ENCODE results near the gene DENND2D.

Gene DENND2D

GRCh38 chr1:111142356-111142975, 58.0 kb downstream of the DENND2D start:
- Histone ChIP-seq H2AFZ (no peak overlapping the region), H3K27ac (no peak overlapping the region), H3K4me1 (no peaks in the 10 kb centered on the region), H3K36me3 (ENCODE audit: control insufficient read depth, insufficient read depth, low read length) (no peaks in the 10 kb centered on the region), H3K79me2 (peaks cover 11% of the 10 kb centered on the region), H3K27me3 (ENCODE audit: control insufficient read depth, insufficient read depth, low read length) (no peaks in the 10 kb centered on the region), H3K9me3 (ENCODE audit: control insufficient read depth, low read length) (no peaks in the 10 kb centered on the region), H3K4me2 (ENCODE audit: low read length) (no peak overlapping the region), H3K9ac (no peak overlapping the region), H3K4me3 (ENCODE audit: low read depth, low read length) (no peak overlapping the region)
- TF ChIP-seq CTCF (IDR thresholded peaks at IDR 0.05), result no peak

DNA sequence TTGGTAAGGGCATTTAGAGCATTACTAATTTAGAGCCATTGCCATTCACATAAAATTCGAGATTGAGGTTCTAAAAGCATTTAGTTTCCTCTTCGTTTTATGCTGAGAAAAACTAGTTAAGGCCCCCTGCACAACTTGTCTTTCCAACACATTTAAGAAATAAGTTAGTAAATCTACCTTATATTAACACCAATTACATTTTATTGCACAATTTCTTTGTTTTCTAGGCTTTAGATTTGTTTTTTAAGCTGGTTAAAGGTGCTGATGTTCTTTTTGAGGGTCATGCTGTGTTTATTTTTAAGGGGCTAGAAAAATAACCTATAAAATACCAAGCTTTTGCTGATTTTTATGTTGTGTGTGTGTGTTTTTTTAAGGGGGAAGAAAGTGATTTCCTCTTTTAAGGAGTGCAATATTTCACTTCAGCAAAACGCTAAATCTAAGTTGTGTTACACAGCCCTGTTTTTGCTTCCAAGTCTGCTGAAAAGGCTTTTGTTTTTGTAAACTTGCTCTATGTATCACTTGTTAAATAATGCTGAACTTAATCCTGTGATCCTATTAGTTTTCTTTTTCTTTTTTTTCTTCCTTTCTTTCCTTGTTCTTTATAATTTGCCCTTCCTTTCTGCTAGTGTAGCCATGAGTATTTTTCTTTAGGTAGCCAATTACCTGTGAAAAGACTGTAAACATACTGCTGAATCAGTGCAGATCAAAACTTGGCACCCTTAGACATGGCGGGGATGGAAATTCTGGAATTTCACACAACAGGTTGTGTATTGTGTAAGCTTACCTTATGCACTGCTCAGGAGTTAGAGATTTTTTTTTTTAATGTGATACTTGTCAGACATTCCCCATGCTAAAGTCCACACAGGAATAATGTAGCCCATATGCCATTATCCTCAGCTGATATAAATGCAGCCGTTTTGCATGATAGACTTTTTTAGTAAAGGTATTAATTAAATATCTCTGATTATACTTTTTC, 58.9 kb downstream of the DENND2D start:
- TF ChIP-seq CTCF (IDR thresholded peaks at IDR 0.05), result no peak
- H3K9me3 ChIP-seq (ENCODE audit: control insufficient read depth, low read length), result no peaks in the 10 kb centered on the region
- peak overlapping the region; percentile 72 for H3K4me3 ChIP-seq (ENCODE audit: low read depth, low read length)
- H2AFZ ChIP-seq, result no peak overlapping the region
- H3K27me3 ChIP-seq (ENCODE audit: control insufficient read depth, insufficient read depth, low read length), result no peaks in the 10 kb centered on the region
- no peak overlapping the region for H3K27ac ChIP-seq
- H3K4me2 ChIP-seq (ENCODE audit: low read length), result peak overlapping the region; percentile 55
- no peaks in the 10 kb centered on the region for H3K36me3 ChIP-seq (ENCODE audit: control insufficient read depth, insufficient read depth, low read length)
- H3K9ac ChIP-seq, result no peak overlapping the region
- H3K4me1 ChIP-seq, result no peaks in the 10 kb centered on the region
- peaks cover 11% of the 10 kb centered on the region for H3K79me2 ChIP-seq

DNA sequence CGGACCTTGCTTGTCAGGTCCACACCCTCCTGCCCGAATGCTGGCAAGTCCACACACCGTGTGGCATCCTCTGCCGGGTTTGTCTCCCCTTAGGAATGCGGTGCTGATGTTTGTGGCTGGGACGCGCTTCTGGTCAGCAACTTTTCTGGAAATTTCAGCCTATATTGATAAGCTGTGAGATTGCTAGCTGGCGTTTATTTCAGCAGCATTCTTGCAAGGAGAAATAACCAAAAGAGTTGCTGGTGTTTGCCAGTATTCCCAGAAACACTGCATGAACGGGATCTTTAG, 59.8 kb downstream of the DENND2D start:
- Histone ChIP-seq H3K79me2 (peaks cover 11% of the 10 kb centered on the region), H3K4me3 (ENCODE audit: low read depth, low read length) (peak overlapping the region; percentile 72), H3K27ac (peak overlapping the region; percentile 73), H3K4me1 (no peaks in the 10 kb centered on the region), H3K9me3 (ENCODE audit: control insufficient read depth, low read length) (no peaks in the 10 kb centered on the region), H3K36me3 (ENCODE audit: control insufficient read depth, insufficient read depth, low read length) (no peaks in the 10 kb centered on the region), H3K9ac (no peak overlapping the region), H3K4me2 (ENCODE audit: low read length) (peak overlapping the region; percentile 55), H2AFZ (peak overlapping the region; percentile 89), H3K27me3 (ENCODE audit: control insufficient read depth, insufficient read depth, low read length) (no peaks in the 10 kb centered on the region)
- no peak for TF ChIP-seq CTCF (IDR thresholded peaks at IDR 0.05)

GRCh38 chr1:111139956-111140679, 60.3 kb downstream of the DENND2D start, which contains the start of the genes CEPT1 and DRAM2:
Gene CEPT1 (plus strand): TSS chr1:111140223. CDS start chr1:111147715, 7,492 bp downstream.
Gene DRAM2 (minus strand): TSS chr1:111140093. CDS start chr1:111131554, 8,539 bp downstream.
- no peak for TF ChIP-seq CTCF (IDR thresholded peaks at IDR 0.05)
- Histone ChIP-seq H3K4me1 (no peaks in the 10 kb centered on the region), H3K9me3 (ENCODE audit: control insufficient read depth, low read length) (no peaks in the 10 kb centered on the region), H3K9ac (peak within 1 kb of the TSS; percentile 53), H3K27me3 (ENCODE audit: control insufficient read depth, insufficient read depth, low read length) (no peaks in the 10 kb centered on the region), H3K4me3 (ENCODE audit: low read depth, low read length) (peak within 1 kb of the TSS; percentile 72), H2AFZ (peak within 1 kb of the TSS; percentile 89), H3K4me2 (ENCODE audit: low read length) (peak within 1 kb of the TSS; percentile 55), H3K36me3 (ENCODE audit: control insufficient read depth, insufficient read depth, low read length) (no peaks in the 10 kb centered on the region), H3K79me2 (peaks cover 7% of the 10 kb centered on the region), H3K27ac (peak within 1 kb of the TSS; percentile 73)

All from parathyroid adenoma (tissue), 2 donors.